ENCODE data around the gene NCKAP5. TPM values are rescaled to one million over a fixed set of nuclear protein-coding genes. Genes with fewer than 3 reads are reported as not detected.

The NCKAP5 gene
- polyA plus RNA-seq, 3 donors = not detected

GRCh38 chr2:132662732-132663131, 905.5 kb downstream of the NCKAP5 start:
- Histone ChIP-seq H3K36me3 (replicated peaks in 1 of 2; ENCODE audit: control insufficient read depth in 1 of 2, insufficient read depth in 2 of 2, low read length in 2 of 2) (no peaks in the 10 kb centered on the region), H3K27me3 (ENCODE audit: control insufficient read depth in 2 of 2, insufficient read depth in 2 of 2, low read length in 2 of 2) (peaks cover 16 to 25% of the 10 kb centered on the region in 2 donors), H3K4me1 (ENCODE audit: control insufficient read depth in 1 of 2, insufficient read depth in 2 of 2, low read length in 2 of 2) (no peaks in the 10 kb centered on the region), H3K9ac (ENCODE audit: insufficient read depth, low read length, poor library complexity, severe bottlenecking) (no peak overlapping the region), H3K79me2 (ENCODE audit: insufficient read depth, low read length) (no peaks in the 10 kb centered on the region), H3K4me2 (replicated peaks; ENCODE audit: extremely low read depth, low read length, poor library complexity, severe bottlenecking) (no peak overlapping the region), H2AFZ (ENCODE audit: insufficient read depth, low read depth, low read length, poor library complexity, severe bottlenecking) (no peak overlapping the region), H3K4me3 (replicated peaks in 1 of 3; ENCODE audit: low read depth in 2 of 3, low read length in 3 of 3) (no peak overlapping the region), H3K27ac (ENCODE audit: low read depth in 1 of 2, low read length in 2 of 2) (no peak overlapping the region), H3K9me3 (replicated peaks in 1 of 2; ENCODE audit: control insufficient read depth in 1 of 2, insufficient read depth in 1 of 2, low read length in 2 of 2) (no peaks in the 10 kb centered on the region), H4K20me1 (ENCODE audit: insufficient read depth, low read length) (no peaks in the 10 kb centered on the region)
- Mint-ChIP-seq H3K27me3 (ENCODE audit: low read depth in 3 of 3) (peaks cover 16 to 28% (median 19%) of the 10 kb centered on the region in 3 donors), H3K9me3 (peaks cover 0 to 3% (median 0%) of the 10 kb centered on the region in 7 donors), H3K27ac (no peak overlapping the region), H3K4me1 (no peaks in the 10 kb centered on the region), H3K4me3 (no peak overlapping the region), H3K36me3 (no peaks in the 10 kb centered on the region)
- intact Hi-C loops (cut with micrococcal nuclease) = no loop called here
- DNase-seq = no peak
- TF ChIP-seq CTCF (IDR thresholded peaks at IDR 0.05) = no peak
- 100% methylated on average over 1 of the region's 3 CpGs for WGBS (ENCODE audit: insufficient coverage)

GRCh38 chr2:132659331-132659730, 908.9 kb downstream of the NCKAP5 start:
- DNase-seq = no peak
- WGBS (ENCODE audit: insufficient coverage) = 92% methylated on average over 3 of the region's 3 CpGs
- no peak for TF ChIP-seq CTCF (IDR thresholded peaks at IDR 0.05)
- Histone ChIP-seq H3K4me1 (ENCODE audit: control insufficient read depth in 1 of 2, insufficient read depth in 2 of 2, low read length in 2 of 2) (no peaks in the 10 kb centered on the region), H3K9me3 (replicated peaks in 1 of 2; ENCODE audit: control insufficient read depth in 1 of 2, insufficient read depth in 1 of 2, low read length in 2 of 2) (no peaks in the 10 kb centered on the region), H2AFZ (ENCODE audit: insufficient read depth, low read depth, low read length, poor library complexity, severe bottlenecking) (no peak overlapping the region), H3K27me3 (ENCODE audit: control insufficient read depth in 2 of 2, insufficient read depth in 2 of 2, low read length in 2 of 2) (no peaks in the 10 kb centered on the region), H3K4me2 (replicated peaks; ENCODE audit: extremely low read depth, low read length, poor library complexity, severe bottlenecking) (no peak overlapping the region), H4K20me1 (ENCODE audit: insufficient read depth, low read length) (no peaks in the 10 kb centered on the region), H3K36me3 (replicated peaks in 1 of 2; ENCODE audit: control insufficient read depth in 1 of 2, insufficient read depth in 2 of 2, low read length in 2 of 2) (no peaks in the 10 kb centered on the region), H3K9ac (ENCODE audit: insufficient read depth, low read length, poor library complexity, severe bottlenecking) (no peak overlapping the region), H3K4me3 (replicated peaks in 1 of 3; ENCODE audit: low read depth in 2 of 3, low read length in 3 of 3) (no peak overlapping the region), H3K27ac (ENCODE audit: low read depth in 1 of 2, low read length in 2 of 2) (no peak overlapping the region), H3K79me2 (ENCODE audit: insufficient read depth, low read length) (no peaks in the 10 kb centered on the region)
- H3K27me3 Mint-ChIP-seq (ENCODE audit: low read depth in 3 of 3) = peaks cover 0 to 9% (median 1%) of the 10 kb centered on the region in 3 donors
- peaks cover 0 to 3% (median 0%) of the 10 kb centered on the region in 7 donors for H3K9me3 Mint-ChIP-seq
- intact Hi-C loops (cut with micrococcal nuclease) = no loop called here
- H3K4me1 Mint-ChIP-seq = no peaks in the 10 kb centered on the region
- no peak overlapping the region for H3K27ac Mint-ChIP-seq
- H3K4me3 Mint-ChIP-seq = no peak overlapping the region
- no peaks in the 10 kb centered on the region for H3K36me3 Mint-ChIP-seq
